Measurements from ENCODE around the gene CAPZA2.
"Not testable (repeated sequence)": the region's sequence is repeated elsewhere in the genome, so short reads cannot be mapped to it uniquely, and the experiment has no call there.

The CAPZA2 gene

GRCh38 chr7:116922545-116922944, 60.2 kb downstream of the CAPZA2 start:
- Histone ChIP-seq H3K4me3 (ENCODE audit: low read length) (no peak overlapping the region), H3K4me1 (ENCODE audit: insufficient read depth, low read length) (no peaks in the 10 kb centered on the region), H3K27ac (ENCODE audit: low read length) (no peak overlapping the region), H3K36me3 (ENCODE audit: insufficient read depth, low read depth, low read length) (peaks cover 13% of the 10 kb centered on the region), H3K9ac (ENCODE audit: low read depth, low read length) (no peak overlapping the region), H3K9me3 (ENCODE audit: insufficient read depth, low read depth, low read length) (no peaks in the 10 kb centered on the region), H3K27me3 (ENCODE audit: insufficient read depth, low read length) (no peaks in the 10 kb centered on the region)

DNA sequence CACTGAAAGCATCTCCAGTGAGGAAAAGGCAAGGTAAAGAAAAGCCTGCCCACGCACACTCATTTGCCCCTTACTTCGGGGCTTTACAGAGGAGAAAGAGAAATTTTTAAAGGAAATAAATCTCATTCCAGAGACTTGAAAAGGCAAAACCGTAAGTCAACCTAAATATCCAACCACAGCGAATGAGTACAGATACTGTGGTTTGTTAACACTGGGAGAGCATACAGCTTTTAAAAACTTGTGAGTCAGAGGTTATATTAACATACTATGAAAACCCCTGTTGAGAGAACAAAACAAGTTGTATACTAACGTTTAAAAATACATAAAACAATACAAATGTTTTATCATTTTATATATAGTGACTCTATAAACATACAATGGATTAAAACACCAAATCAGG, 62.4 kb downstream of the CAPZA2 start:
- Histone ChIP-seq H3K27ac (ENCODE audit: low read length) (no peak overlapping the region), H3K36me3 (ENCODE audit: insufficient read depth, low read depth, low read length) (no peaks in the 10 kb centered on the region; the same call in 1 of the 2 replicates), H3K4me3 (ENCODE audit: low read length) (no peak overlapping the region), H3K27me3 (ENCODE audit: insufficient read depth, low read length) (no peaks in the 10 kb centered on the region), H3K9me3 (ENCODE audit: insufficient read depth, low read depth, low read length) (no peaks in the 10 kb centered on the region), H3K9ac (ENCODE audit: low read depth, low read length) (no peak overlapping the region), H3K4me1 (ENCODE audit: insufficient read depth, low read length) (no peaks in the 10 kb centered on the region)

- no peak overlapping the region for H3K4me3 ChIP-seq (ENCODE audit: low read length)
- H3K27me3 ChIP-seq (ENCODE audit: insufficient read depth, low read length): peaks cover 10% of the 10 kb centered on the region
- no peaks in the 10 kb centered on the region for H3K4me1 ChIP-seq (ENCODE audit: insufficient read depth, low read length)
These were observed 66.6 kb downstream of the CAPZA2 start for GRCh38 chr7:116929021-116929420.

DNA sequence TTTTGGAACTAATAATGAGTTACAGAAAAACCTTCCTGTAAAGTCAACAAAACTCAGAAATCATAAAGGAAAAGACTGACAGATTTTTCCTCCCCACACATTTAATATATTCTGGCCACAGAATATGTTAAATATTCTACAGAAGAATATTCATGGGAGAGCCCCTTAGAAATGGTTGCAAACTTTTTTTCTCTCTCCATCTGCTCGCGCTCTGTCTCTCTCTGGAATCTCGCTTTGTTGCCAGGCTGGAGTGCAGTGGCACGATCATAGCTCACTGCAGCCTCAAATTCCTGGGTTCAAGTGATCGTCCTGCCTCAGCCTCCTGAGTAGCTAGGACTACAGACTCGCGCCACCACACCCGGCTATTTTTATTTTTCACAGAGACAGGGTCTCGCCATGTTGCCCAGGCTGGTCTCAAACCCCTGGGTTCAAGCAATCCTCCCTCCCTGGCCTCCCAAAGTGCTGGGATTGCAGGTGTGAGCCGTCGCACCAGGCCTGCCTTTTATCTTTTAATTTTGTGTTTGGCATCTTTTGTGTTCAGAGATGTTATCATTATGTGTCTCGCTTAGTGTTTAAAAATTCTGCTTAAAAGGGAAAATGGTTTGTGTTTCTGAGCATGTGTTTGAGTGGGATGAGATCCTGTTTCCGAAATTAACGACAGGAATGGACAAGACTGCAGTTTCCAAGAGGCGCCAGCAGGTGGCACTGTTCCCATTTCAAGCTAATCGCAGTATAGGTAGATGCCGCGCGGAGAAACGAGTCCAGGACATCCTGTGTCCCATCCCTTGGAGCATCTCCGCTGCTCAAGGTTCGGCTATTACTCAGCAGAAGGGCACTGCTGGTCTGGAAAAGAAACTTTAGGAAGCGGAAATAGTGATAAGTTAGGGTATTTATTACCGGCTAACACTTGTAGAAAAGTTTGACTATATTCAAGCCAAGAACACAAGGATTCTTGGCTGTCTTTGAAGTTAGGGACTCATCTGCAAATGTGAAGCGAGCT, 67.8 kb downstream of the CAPZA2 start:
- Histone ChIP-seq H3K9ac (ENCODE audit: low read depth, low read length) (no peak overlapping the region), H3K36me3 (ENCODE audit: insufficient read depth, low read depth, low read length) (no peaks in the 10 kb centered on the region), H3K4me1 (ENCODE audit: insufficient read depth, low read length) (no peaks in the 10 kb centered on the region), H3K27ac (ENCODE audit: low read length) (no peak overlapping the region), H3K4me3 (ENCODE audit: low read length) (no peak overlapping the region), H3K27me3 (ENCODE audit: insufficient read depth, low read length) (peaks cover 10% of the 10 kb centered on the region), H3K9me3 (ENCODE audit: insufficient read depth, low read depth, low read length) (no peaks in the 10 kb centered on the region)

More at GRCh38 chr7:116929021-116929420, 66.6 kb downstream of the CAPZA2 start:
- Histone ChIP-seq H3K36me3 (ENCODE audit: insufficient read depth, low read depth, low read length) (no peaks in the 10 kb centered on the region), H3K9ac (ENCODE audit: low read depth, low read length) (no peak overlapping the region), H3K9me3 (ENCODE audit: insufficient read depth, low read depth, low read length) (no peaks in the 10 kb centered on the region), H3K27ac (ENCODE audit: low read length) (no peak overlapping the region)

- H3K4me3 ChIP-seq (ENCODE audit: low read length): no peak overlapping the region
- H3K27me3 ChIP-seq (ENCODE audit: insufficient read depth, low read length): peaks cover 10% of the 10 kb centered on the region
- H3K9ac ChIP-seq (ENCODE audit: low read depth, low read length): no peak overlapping the region
- no peaks in the 10 kb centered on the region for H3K9me3 ChIP-seq (ENCODE audit: insufficient read depth, low read depth, low read length)
- H3K36me3 ChIP-seq (ENCODE audit: insufficient read depth, low read depth, low read length): no peaks in the 10 kb centered on the region
- H3K27ac ChIP-seq (ENCODE audit: low read length): no peak overlapping the region
- H3K4me1 ChIP-seq (ENCODE audit: insufficient read depth, low read length): no peaks in the 10 kb centered on the region
These were observed 70.2 kb downstream of the CAPZA2 start for GRCh38 chr7:116932566-116932965.

DNA sequence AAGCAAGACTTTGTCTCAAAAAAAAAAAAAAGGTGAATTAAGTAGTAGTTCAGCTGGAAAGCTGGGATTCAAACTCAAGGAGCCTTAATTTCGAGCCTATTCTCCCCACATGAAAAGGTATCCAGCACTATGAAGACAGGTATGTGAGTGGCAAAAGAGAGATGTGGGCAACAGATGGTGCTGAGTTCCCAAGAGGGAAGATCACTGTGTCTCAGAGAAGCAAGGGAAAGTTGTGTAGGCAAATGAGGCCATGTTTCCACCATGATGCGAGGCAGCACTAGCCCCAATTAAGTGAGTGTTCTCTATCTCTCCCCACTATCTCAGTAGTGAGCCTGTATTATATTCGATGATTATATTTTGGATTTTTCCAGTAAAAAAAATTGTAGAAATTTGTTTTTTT, 71.1 kb downstream of the CAPZA2 start:
- no peaks in the 10 kb centered on the region for H3K36me3 ChIP-seq (ENCODE audit: insufficient read depth, low read depth, low read length)
- peaks cover 10% of the 10 kb centered on the region for H3K27me3 ChIP-seq (ENCODE audit: insufficient read depth, low read length)
- no peaks in the 10 kb centered on the region for H3K9me3 ChIP-seq (ENCODE audit: insufficient read depth, low read depth, low read length)
- H3K9ac ChIP-seq (ENCODE audit: low read depth, low read length): no peak overlapping the region
- H3K4me3 ChIP-seq (ENCODE audit: low read length): no peak overlapping the region
- H3K27ac ChIP-seq (ENCODE audit: low read length): no peak overlapping the region
- no peaks in the 10 kb centered on the region for H3K4me1 ChIP-seq (ENCODE audit: insufficient read depth, low read length)

- no peaks in the 10 kb centered on the region for H3K4me1 ChIP-seq (ENCODE audit: insufficient read depth, low read length)
- H3K27me3 ChIP-seq (ENCODE audit: insufficient read depth, low read length): peaks cover 10% of the 10 kb centered on the region
- H3K4me3 ChIP-seq (ENCODE audit: low read length): no peak overlapping the region
- no peak overlapping the region for H3K27ac ChIP-seq (ENCODE audit: low read length)
- no peaks in the 10 kb centered on the region for H3K36me3 ChIP-seq (ENCODE audit: insufficient read depth, low read depth, low read length)
- H3K9ac ChIP-seq (ENCODE audit: low read depth, low read length): no peak overlapping the region
- H3K9me3 ChIP-seq (ENCODE audit: insufficient read depth, low read depth, low read length): no peaks in the 10 kb centered on the region
These were observed 72.2 kb downstream of the CAPZA2 start for GRCh38 chr7:116934580-116934979.

GRCh38 chr7:116936844-116937243, 74.5 kb downstream of the CAPZA2 start:
- H3K9ac ChIP-seq (ENCODE audit: low read depth, low read length); H3K27me3 ChIP-seq (ENCODE audit: insufficient read depth, low read length); H3K36me3 ChIP-seq (ENCODE audit: insufficient read depth, low read depth, low read length); H3K4me3 ChIP-seq (ENCODE audit: low read length); H3K4me1 ChIP-seq (ENCODE audit: insufficient read depth, low read length); H3K9me3 ChIP-seq (ENCODE audit: insufficient read depth, low read depth, low read length); H3K27ac ChIP-seq (ENCODE audit: low read length): not testable (repeated sequence)

- no peak overlapping the region for H3K4me3 ChIP-seq (ENCODE audit: low read length)
- H3K36me3 ChIP-seq (ENCODE audit: insufficient read depth, low read depth, low read length): no peaks in the 10 kb centered on the region
- H3K27ac ChIP-seq (ENCODE audit: low read length): no peak overlapping the region
- no peaks in the 10 kb centered on the region for H3K4me1 ChIP-seq (ENCODE audit: insufficient read depth, low read length)
- H3K9ac ChIP-seq (ENCODE audit: low read depth, low read length): no peak overlapping the region
- no peaks in the 10 kb centered on the region for H3K27me3 ChIP-seq (ENCODE audit: insufficient read depth, low read length)
- H3K9me3 ChIP-seq (ENCODE audit: insufficient read depth, low read depth, low read length): no peaks in the 10 kb centered on the region
These were observed 76.3 kb downstream of the CAPZA2 start for GRCh38 chr7:116938678-116939077.

- Histone ChIP-seq H3K27me3 (ENCODE audit: insufficient read depth, low read length) (no peaks in the 10 kb centered on the region), H3K9me3 (ENCODE audit: insufficient read depth, low read depth, low read length) (no peaks in the 10 kb centered on the region), H3K36me3 (ENCODE audit: insufficient read depth, low read depth, low read length) (no peaks in the 10 kb centered on the region), H3K9ac (ENCODE audit: low read depth, low read length) (no peak overlapping the region), H3K4me3 (ENCODE audit: low read length) (no peak overlapping the region), H3K4me1 (ENCODE audit: insufficient read depth, low read length) (no peaks in the 10 kb centered on the region), H3K27ac (ENCODE audit: low read length) (no peak overlapping the region)
These were observed 78.4 kb downstream of the CAPZA2 start for GRCh38 chr7:116940689-116941370.

- Histone ChIP-seq H3K9me3 (ENCODE audit: insufficient read depth, low read depth, low read length) (no peaks in the 10 kb centered on the region), H3K4me3 (ENCODE audit: low read length) (no peak overlapping the region), H3K4me1 (ENCODE audit: insufficient read depth, low read length) (no peaks in the 10 kb centered on the region), H3K27ac (ENCODE audit: low read length) (no peak overlapping the region), H3K36me3 (ENCODE audit: insufficient read depth, low read depth, low read length) (no peaks in the 10 kb centered on the region), H3K27me3 (ENCODE audit: insufficient read depth, low read length) (no peaks in the 10 kb centered on the region), H3K9ac (ENCODE audit: low read depth, low read length) (no peak overlapping the region)
These were observed 80.1 kb downstream of the CAPZA2 start for GRCh38 chr7:116942504-116942903.

DNA sequence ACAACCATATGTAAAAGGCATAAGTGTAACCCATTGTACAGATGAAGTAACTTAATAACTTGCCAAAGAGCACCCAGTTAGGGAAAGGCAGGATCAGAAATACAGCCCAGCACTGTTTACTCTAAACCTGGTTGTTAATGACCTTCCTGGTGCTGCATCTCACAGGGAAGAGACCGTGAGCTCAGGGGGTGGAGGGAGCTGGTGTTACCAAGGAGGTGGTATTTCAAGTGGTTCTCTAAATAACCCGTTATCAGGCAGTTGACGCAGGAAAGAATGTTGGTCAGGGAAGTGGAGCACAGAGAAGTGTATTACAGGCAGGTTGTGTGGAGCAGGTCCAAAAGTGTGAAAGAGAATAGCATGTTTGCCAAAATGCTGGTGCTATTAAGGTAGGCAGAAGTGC, 86.5 kb downstream of the CAPZA2 start:
- no peak overlapping the region for H3K27ac ChIP-seq (ENCODE audit: low read length)
- H3K4me3 ChIP-seq (ENCODE audit: low read length): no peak overlapping the region
- no peaks in the 10 kb centered on the region for H3K36me3 ChIP-seq (ENCODE audit: insufficient read depth, low read depth, low read length)
- H3K27me3 ChIP-seq (ENCODE audit: insufficient read depth, low read length): no peaks in the 10 kb centered on the region
- H3K9ac ChIP-seq (ENCODE audit: low read depth, low read length): no peak overlapping the region
- peaks cover 3% of the 10 kb centered on the region; the same call in 1 of the 2 replicates for H3K4me1 ChIP-seq (ENCODE audit: insufficient read depth, low read length)
- H3K9me3 ChIP-seq (ENCODE audit: insufficient read depth, low read depth, low read length): no peaks in the 10 kb centered on the region

Measured in iPS-20b (cell line).